H1 (cell line): ENCODE results near the gene MPHOSPH9. TPM values are rescaled to one million over a fixed set of nuclear protein-coding genes. Genes with fewer than 3 reads are reported as not detected.

Experiments
- CTCF ChIA-PET: fragments of 300-600 bp; sonication (Branson Sonifier 250); formaldehyde crosslinking; loops from one replicate; lab custom pipeline; 2021; ENCODE audit not compliant: partially characterized antibody; lab: Charles Lee
- POLR2A ChIA-PET: fragments of 300-600 bp; sonication (Branson Sonifier 250); formaldehyde crosslinking; loops from one replicate; lab custom pipeline; 2021; ENCODE audit warnings: inconsistent platforms; ENCODE audit not compliant: partially characterized antibody; lab: Charles Lee
- DNase-seq, 2 experiments: peaks; one replicate each; pipeline versions ENCODE4 v3.0.0 to v3.0.0-alpha.2; 2010 to 2022; ENCODE audit warnings: low spot score in 2 of 2, low read depth in 1 of 2, mixed read lengths in 1 of 2
- FAIRE-seq: peaks from 2 replicates; lab custom pipeline; 2011; peaks lifted over from hg19 to GRCh38; lab: Jason Lieb, UNC
- H2AFZ ChIP-seq: 2 replicates; pipeline ENCODE4 v1.8.1; 2012; ENCODE audit warnings: low read length, inconsistent platforms
- H2AK5ac ChIP-seq: 2 replicates; pipeline ENCODE4 v1.6.1; 2013; ENCODE audit warnings: low read depth, low read length
- H2BK120ac ChIP-seq: replicated peaks from 2 replicates; pipeline ENCODE3; 2013; ENCODE audit warnings: low read depth, low read length, inconsistent platforms
- H2BK12ac ChIP-seq: 2 replicates; pipeline ENCODE4 v1.6.1; 2013; ENCODE audit warnings: low read depth, low read length
- H2BK15ac ChIP-seq: 2 replicates; pipeline ENCODE4 v1.6.1; 2013; ENCODE audit warnings: low read length
- H2BK20ac ChIP-seq: 2 replicates; pipeline ENCODE4 v1.6.1; 2013; ENCODE audit warnings: low read length
- H2BK5ac ChIP-seq: 2 replicates; pipeline ENCODE4 v1.6.1; 2013; ENCODE audit warnings: low read depth, low read length
- H3K14ac ChIP-seq: 2 replicates; pipeline ENCODE4 v1.6.1; 2013; ENCODE audit warnings: inconsistent platforms; ENCODE audit not compliant: insufficient read length
- H3K18ac ChIP-seq: 2 replicates; pipeline ENCODE4 v1.6.1; 2013; ENCODE audit warnings: low read length; ENCODE audit errors: extremely low read depth
- H3K23ac ChIP-seq: 2 replicates; pipeline ENCODE4 v1.6.1; 2013; ENCODE audit warnings: inconsistent platforms; ENCODE audit not compliant: insufficient read length
- H3K23me2 ChIP-seq: 2 replicates; pipeline ENCODE4 v1.6.1; 2013; ENCODE audit warnings: low read depth, low read length
- H3K27ac ChIP-seq: 2 replicates; pipeline ENCODE4 v1.6.1; 2011; ENCODE audit warnings: low read depth, low read length, inconsistent platforms
- H3K27me3 ChIP-seq, 4 experiments: replicated peaks in 1 of 4; 1 replicate in 1 of 4; 2 replicates in 3 of 4; pipeline versions ENCODE4 v1.6.1 to v1.8.1; 2011 to 2013; ENCODE audit warnings: low read length in 3 of 4, mild to moderate bottlenecking in 3 of 4, inconsistent platforms in 2 of 4, mixed read lengths in 2 of 4, moderate library complexity in 1 of 4; ENCODE audit not compliant: control insufficient read depth in 3 of 4, insufficient read depth in 3 of 4; ENCODE audit errors: extremely low read depth in 1 of 4
- H3K36me3 ChIP-seq, 4 experiments: 2 replicates each; pipeline versions ENCODE4 v1.6.1 to v1.8.1; 2011 to 2013; ENCODE audit warnings: mild to moderate bottlenecking in 4 of 4, low read length in 3 of 4, moderate library complexity in 2 of 4, control low read depth in 1 of 4, inconsistent platforms in 1 of 4; ENCODE audit not compliant: insufficient read depth in 4 of 4, control insufficient read depth in 2 of 4
- H3K4ac ChIP-seq: replicated peaks from 2 replicates; pipeline ENCODE3; 2013; ENCODE audit warnings: low read length, low read depth, mixed read lengths, inconsistent platforms; ENCODE audit not compliant: insufficient read length
- H3K4me1 ChIP-seq, 4 experiments: replicated peaks in 1 of 4; 1 replicate in 1 of 4; 2 replicates in 3 of 4; pipeline versions ENCODE4 v1.6.1 to v1.8.1; 2011 to 2013; ENCODE audit warnings: low read length in 3 of 4, inconsistent platforms in 2 of 4, mixed read lengths in 1 of 4; ENCODE audit not compliant: insufficient read depth in 4 of 4, control insufficient read depth in 3 of 4
- H3K4me2 ChIP-seq, 2 experiments: 2 replicates each; pipeline versions ENCODE4 v1.6.1 to v1.8.1; 2011 to 2013; ENCODE audit warnings: low read depth in 2 of 2, low read length in 2 of 2, control low read depth in 1 of 2, inconsistent platforms in 1 of 2, mild to moderate bottlenecking in 1 of 2; ENCODE audit not compliant: insufficient read depth in 1 of 2
- H3K4me3 ChIP-seq, 4 experiments: fragments of 200-600, 300-600 bp in 1 of 4; sonication (generic), shearing (Covaris generic), sonication (Bioruptor Twin) in 1 of 4; 2 replicates each; pipeline versions ENCODE4 v1.5.1 to v1.8.1; 2011 to 2016; ENCODE audit warnings: low read length in 4 of 4, low read depth in 3 of 4, control low read depth in 2 of 4, inconsistent platforms in 2 of 4, mild to moderate bottlenecking in 2 of 4, mixed read lengths in 1 of 4, moderate library complexity in 1 of 4; ENCODE audit not compliant: insufficient read depth in 2 of 4; ENCODE audit errors: extremely low read depth in 1 of 4
- H3K56ac ChIP-seq: replicated peaks from 2 replicates; pipeline ENCODE3; 2013; ENCODE audit warnings: low read depth, mild to moderate bottlenecking, mixed read lengths, low read length, inconsistent platforms; ENCODE audit not compliant: insufficient read length
- H3K79me1 ChIP-seq: 2 replicates; pipeline ENCODE4 v1.6.1; 2013; ENCODE audit warnings: low read depth, low read length, control low read depth
- H3K79me2 ChIP-seq, 2 experiments: 2 replicates each; pipeline versions ENCODE4 v1.6.1 to v1.8.1; 2012 to 2013; ENCODE audit warnings: low read length in 2 of 2, mild to moderate bottlenecking in 2 of 2, inconsistent platforms in 1 of 2; ENCODE audit not compliant: insufficient read depth in 2 of 2, control insufficient read depth in 1 of 2
- H3K9ac ChIP-seq, 4 experiments: replicated peaks in 1 of 4; 1 replicate in 1 of 4; 2 replicates in 3 of 4; pipeline versions ENCODE4 v1.6.1 to v1.8.1; 2011 to 2013; ENCODE audit warnings: low read depth in 3 of 4, low read length in 3 of 4, control low read depth in 2 of 4, mild to moderate bottlenecking in 2 of 4, moderate library complexity in 2 of 4, inconsistent platforms in 1 of 4; ENCODE audit errors: extremely low read depth in 1 of 4
- H3K9me3 ChIP-seq, 2 experiments: 2 replicates each; pipeline versions ENCODE4 v1.6.1 to v1.8.1; 2012 to 2013; ENCODE audit warnings: mild to moderate bottlenecking in 2 of 2, moderate library complexity in 2 of 2, control low read depth in 1 of 2, inconsistent platforms in 1 of 2, low read depth in 1 of 2, low read length in 1 of 2, mixed read lengths in 1 of 2; ENCODE audit not compliant: insufficient read depth in 2 of 2
- H4K20me1 ChIP-seq, 2 experiments: replicated peaks in 1 of 2; 2 replicates each; pipeline versions ENCODE3 to v1.8.1; 2011 to 2013; ENCODE audit warnings: inconsistent platforms in 2 of 2, low read length in 2 of 2, mild to moderate bottlenecking in 1 of 2; ENCODE audit not compliant: insufficient read depth in 2 of 2, control insufficient read depth in 1 of 2
- H4K5ac ChIP-seq: 2 replicates; pipeline ENCODE4 v1.6.1; 2013; ENCODE audit warnings: low read length, low read depth, mixed read lengths, inconsistent platforms; ENCODE audit not compliant: insufficient read length
- H4K8ac ChIP-seq: 2 replicates; pipeline ENCODE4 v1.8.0; 2013; ENCODE audit warnings: mild to moderate bottlenecking, moderate library complexity, low read length, inconsistent platforms; ENCODE audit not compliant: insufficient read depth; ENCODE audit errors: extremely low read depth
- H4K91ac ChIP-seq: replicated peaks from 2 replicates; pipeline ENCODE3; 2013; ENCODE audit warnings: low read length, mixed read lengths, inconsistent platforms; ENCODE audit not compliant: insufficient read length
- BRCA1 ChIP-seq: IDR thresholded peaks from 2 replicates; pipeline ENCODE4 v1.6.1; 2012; ENCODE audit warnings: low read depth, low read length, improper control_type of control experiment
- CEBPB ChIP-seq: IDR thresholded peaks from 2 replicates; pipeline ENCODE4 v1.6.1; 2012; ENCODE audit warnings: low read depth, low read length
- CHD1 ChIP-seq: IDR thresholded peaks from 2 replicates; pipeline ENCODE4 v1.6.1; 2012; ENCODE audit warnings: low read depth, low read length, improper control_type of control experiment
- CTBP2 ChIP-seq: IDR thresholded peaks from 2 replicates; pipeline ENCODE4 v1.7.0; 2011; ENCODE audit warnings: borderline replicate concordance, mild to moderate bottlenecking, moderate library complexity, mixed read lengths, low read length; ENCODE audit not compliant: insufficient read depth, insufficient read length
- GABPA ChIP-seq: IDR thresholded peaks from 2 replicates; pipeline ENCODE4 v1.6.1; 2011; ENCODE audit warnings: mild to moderate bottlenecking, low read length, moderate library complexity, borderline replicate concordance; ENCODE audit not compliant: insufficient read depth
- JUND ChIP-seq: IDR thresholded peaks from 2 replicates; pipeline ENCODE4 v1.6.1; 2011; ENCODE audit warnings: mild to moderate bottlenecking, improper control_type of control experiment, low read length
- KDM1A ChIP-seq: fragments of 200-600, 300-600 bp; sonication (generic); IDR thresholded peaks from 2 replicates; pipeline ENCODE4 v1.7.1; 2016; ENCODE audit warnings: mild to moderate bottlenecking, low read length, borderline replicate concordance
- MAX ChIP-seq: IDR thresholded peaks from 2 replicates; pipeline ENCODE4 v1.6.1; 2012; ENCODE audit warnings: inconsistent platforms
- NRF1 ChIP-seq: IDR thresholded peaks from 2 replicates; pipeline ENCODE4 v1.6.1; 2011; ENCODE audit warnings: mild to moderate bottlenecking, low read depth, low read length, improper control_type of control experiment
- POLR2A ChIP-seq, 2 experiments: IDR thresholded peaks; 1 replicate in 1 of 2; 2 replicates in 1 of 2; pipeline ENCODE4 v1.6.1; 2011; ENCODE audit warnings: low read depth in 2 of 2, low read length in 2 of 2, mild to moderate bottlenecking in 2 of 2; ENCODE audit errors: control extremely low read depth in 1 of 2
- RAD21 ChIP-seq, 2 experiments: IDR thresholded peaks in 1 of 2; conservative IDR thresholded peaks in 1 of 2; 2 replicates each; pipeline ENCODE4 v1.6.1; 2011; ENCODE audit warnings: low read depth in 2 of 2, low read length in 2 of 2, improper control_type of control experiment in 1 of 2, inconsistent platforms in 1 of 2, mild to moderate bottlenecking in 1 of 2, moderate library complexity in 1 of 2
- RFX5 ChIP-seq: IDR thresholded peaks from 2 replicates; pipeline ENCODE4 v1.6.1; 2011; ENCODE audit warnings: low read depth, low read length, improper control_type of control experiment, borderline replicate concordance
- SP1 ChIP-seq: IDR thresholded peaks from 2 replicates; pipeline ENCODE4 v1.6.1; 2011; ENCODE audit warnings: low read depth, low read length
- SP4 ChIP-seq: IDR thresholded peaks from 2 replicates; pipeline ENCODE4 v1.6.1; 2012; ENCODE audit warnings: low read length, inconsistent platforms
- ZNF274 ChIP-seq: IDR thresholded peaks from 2 replicates; pipeline ENCODE4 v1.7.0; 2012; ENCODE audit warnings: low read length, borderline replicate concordance; ENCODE audit errors: extremely low read depth
- WGBS, 2 experiments: shearing (Covaris generic) in 1 of 2; methylation state at CpG; one replicate each; pipeline versions ENCODE4 v1.1.6 to v1.1.7; 2013 to 2015; ENCODE audit warnings: low lambda C conversion rate in 2 of 2, mixed read lengths in 2 of 2, inconsistent platforms in 1 of 2, low coverage in 1 of 2, missing lambda C conversion rate in 1 of 2; ENCODE audit not compliant: insufficient replicate concordance in 2 of 2, insufficient coverage in 1 of 2, insufficient read length in 1 of 2; ENCODE audit errors: extremely low coverage in 1 of 2, missing lambda C conversion rate in 1 of 2; 5-methylcytosine and 5-hydroxymethylcytosine counted together
- polyA plus RNA-seq, 7 experiments: library from polyadenylated mRNA; depleted of rRNA in 3 of 7; stranded (reverse) in 5 of 7; unstranded in 2 of 7; fragments of >200 nt in 5 of 7; fragments of 200-250 nt in 2 of 7; gene quantifications; 1 replicate in 5 of 7; 2 replicates in 1 of 7; 4 replicates in 1 of 7; pipeline versions ENCODE4 v1.2.1 to v1.2.3, GENCODE V29; 2011 to 2013; ENCODE audit warnings: missing spikeins in 2 of 7, mixed read lengths in 2 of 7
- total RNA-seq: library from RNA; stranded (reverse); fragmentation: NEBNext Ultra II Directional; extraction: Animal tissue kit (Norgen Biotek cat#: 25700); gene quantifications from 2 replicates; pipeline ENCODE4 v1.2.1, GENCODE V29; 2021

The MPHOSPH9 gene
- total and polyA plus RNA-seq, 2 of the 8 experiments (the other 6 are each of a cell fraction or from before 2014, with no cell fraction given) = 8.8 to 48.8 TPM

GRCh38 chr12:123121670-123122069 is 111.3 kb downstream of the MPHOSPH9 start:
- Histone ChIP-seq H3K9ac (no peak overlapping the region), H3K4me3 (no peak overlapping the region), H2AFZ (no peak overlapping the region), H3K23ac (no peak overlapping the region), H3K4me1 (peaks cover 0 to 3% (median 0%) of the 10 kb centered on the region in 4 experiments; a peak in 2 of 7 replicates), H4K20me1 (peaks cover 0 to 2% of the 10 kb centered on the region in 2 experiments), H2BK15ac (no peak overlapping the region), H3K4me2 (no peak overlapping the region), H3K4ac (no peak overlapping the region), H2AK5ac (no peak overlapping the region), H4K8ac (no peak overlapping the region), H3K23me2 (no peaks in the 10 kb centered on the region), H3K18ac (no peak overlapping the region), H3K56ac (no peak overlapping the region), H3K27ac (no peak overlapping the region), H2BK20ac (no peak overlapping the region), H3K79me1 (no peaks in the 10 kb centered on the region), H3K36me3 (no peaks in the 10 kb centered on the region), H4K91ac (no peak overlapping the region), H2BK5ac (no peak overlapping the region), H3K9me3 (no peaks in the 10 kb centered on the region), H3K79me2 (no peaks in the 10 kb centered on the region), H4K5ac (no peak overlapping the region), H2BK12ac (no peak overlapping the region), H3K14ac (no peak overlapping the region), H3K27me3 (peaks cover 0 to 4% (median 0%) of the 10 kb centered on the region in 4 experiments; a peak in 1 of 7 replicates), H2BK120ac (no peak overlapping the region)
- ChIA-PET POLR2A (interaction anchor here (0.6 to 1.8 kb wide), 5 partner anchors 10 to 226 kb away, joined by 3 to 4 read pairs (median 3); partner anchors contain the start of genes MPHOSPH9, MTRFR and VPS37B), CTCF (interaction anchor here (1.8 kb wide), 1 partner anchor 46 kb away, joined by 5 read pairs; no protein-coding TSS in a partner anchor)
- 89% methylated on average over 6 of the region's 6 CpGs; no CpG with 5 or more reads in 1 of the 2 experiments for WGBS, 2 experiments
- FAIRE-seq (no peak), DNase-seq (no peak)
- TF ChIP-seq CTBP2 (no peak), NRF1 (no peak), CHD1 (no peak), CEBPB (no peak), SP1 (no peak), JUND (no peak), BRCA1 (no peak), ZNF274 (no peak), RFX5 (no peak), KDM1A (no peak), RAD21 (IDR thresholded peaks at IDR 0.05 in 1 of 2, conservative IDR thresholded peaks at IDR 0.05 in 1 of 2; ENCODE audit: low read depth in 2 of 2, low read length in 2 of 2) (no peak), MAX (no peak), GABPA (no peak), POLR2A (IDR thresholded peaks at IDR 0.05; ENCODE audit: control extremely low read depth in 1 of 2, low read depth in 2 of 2, low read length in 2 of 2) (no peak), SP4 (no peak)
